ENCODE data around the gene PCSK5. TPM values are rescaled to one million over a fixed set of nuclear protein-coding genes. Genes with fewer than 3 reads are reported as not detected.

Gene PCSK5
- polyA plus RNA-seq, 2 donors = 4.2 to 6.1 TPM

GRCh38 chr9:76138360-76138759 lies 247.9 kb downstream of the PCSK5 start:
- H3K27me3 ChIP-seq (ENCODE audit: control insufficient read depth in 1 of 2, insufficient read depth in 2 of 2, low read length in 2 of 2) = no peaks in the 10 kb centered on the region
- peaks cover 0 to 4% of the 10 kb centered on the region in 2 donors for H3K4me1 ChIP-seq (ENCODE audit: control insufficient read depth in 2 of 2, insufficient read depth in 2 of 2, low read length in 1 of 2)
- no peaks in the 10 kb centered on the region for H3K36me3 ChIP-seq (ENCODE audit: control insufficient read depth in 2 of 2, insufficient read depth in 2 of 2, low read length in 1 of 2)
- 81 to 83% methylated on average over 4 of the region's 4 CpGs for WGBS, 2 donors
- H3K9me3 ChIP-seq (ENCODE audit: control insufficient read depth in 2 of 2, insufficient read depth in 1 of 2, low read depth in 1 of 2, low read length in 1 of 2) = no peaks in the 10 kb centered on the region
- H3K27ac ChIP-seq (ENCODE audit: low read depth in 2 of 2, low read length in 1 of 2) = no peak overlapping the region
- no peak overlapping the region for H3K4me3 ChIP-seq (ENCODE audit: low read depth in 1 of 2, low read length in 2 of 2)

DNA sequence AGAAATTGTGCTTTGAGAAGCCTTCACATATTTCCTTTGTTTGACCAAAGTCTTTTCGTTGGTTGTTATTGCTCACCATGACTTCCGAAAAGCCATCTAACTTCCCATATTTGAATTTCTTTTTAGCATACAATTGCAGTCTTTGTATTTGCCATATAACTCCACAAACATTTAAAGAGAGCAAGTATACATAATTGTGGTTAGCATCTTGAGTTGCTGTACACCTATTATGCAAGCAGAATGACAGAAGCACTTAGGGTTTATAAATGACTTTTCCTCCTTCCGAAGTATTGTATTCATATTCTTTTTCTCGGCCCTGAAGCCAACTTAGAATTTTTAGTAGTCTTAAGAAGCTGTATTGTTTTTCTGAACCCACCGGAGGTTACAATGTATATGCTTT lies 253.4 kb downstream of the PCSK5 start:
- WGBS, 2 donors = 88 to 89% methylated on average over 5 of the region's 5 CpGs
- no peak overlapping the region for H3K4me3 ChIP-seq (ENCODE audit: low read depth in 1 of 2, low read length in 2 of 2)
- H3K27ac ChIP-seq (ENCODE audit: low read depth in 2 of 2, low read length in 1 of 2) = no peak overlapping the region
- no peaks in the 10 kb centered on the region for H3K4me1 ChIP-seq (ENCODE audit: control insufficient read depth in 2 of 2, insufficient read depth in 2 of 2, low read length in 1 of 2)
- no peaks in the 10 kb centered on the region for H3K36me3 ChIP-seq (ENCODE audit: control insufficient read depth in 2 of 2, insufficient read depth in 2 of 2, low read length in 1 of 2)
- H3K9me3 ChIP-seq (ENCODE audit: control insufficient read depth in 2 of 2, insufficient read depth in 1 of 2, low read depth in 1 of 2, low read length in 1 of 2) = no peaks in the 10 kb centered on the region
- no peaks in the 10 kb centered on the region for H3K27me3 ChIP-seq (ENCODE audit: control insufficient read depth in 1 of 2, insufficient read depth in 2 of 2, low read length in 2 of 2)

- H3K27ac ChIP-seq (ENCODE audit: low read depth in 2 of 2, low read length in 1 of 2) = no peak overlapping the region
- no peaks in the 10 kb centered on the region for H3K9me3 ChIP-seq (ENCODE audit: control insufficient read depth in 2 of 2, insufficient read depth in 1 of 2, low read depth in 1 of 2, low read length in 1 of 2)
- 69 to 84% methylated on average over 6 of the region's 6 CpGs for WGBS, 2 donors
- H3K4me1 ChIP-seq (ENCODE audit: control insufficient read depth in 2 of 2, insufficient read depth in 2 of 2, low read length in 1 of 2) = no peaks in the 10 kb centered on the region
- no peak overlapping the region for H3K4me3 ChIP-seq (ENCODE audit: low read depth in 1 of 2, low read length in 2 of 2)
- H3K27me3 ChIP-seq (ENCODE audit: control insufficient read depth in 1 of 2, insufficient read depth in 2 of 2, low read length in 2 of 2) = no peaks in the 10 kb centered on the region
- peaks cover 0 to 2% of the 10 kb centered on the region in 2 donors for H3K36me3 ChIP-seq (ENCODE audit: control insufficient read depth in 2 of 2, insufficient read depth in 2 of 2, low read length in 1 of 2)
Observed at GRCh38 chr9:76150013-76150412, 259.5 kb downstream of the PCSK5 start.

GRCh38 chr9:76151267-76151666 lies 260.8 kb downstream of the PCSK5 start:
- Histone ChIP-seq H3K9me3 (ENCODE audit: control insufficient read depth in 2 of 2, insufficient read depth in 1 of 2, low read depth in 1 of 2, low read length in 1 of 2) (no peaks in the 10 kb centered on the region), H3K4me1 (ENCODE audit: control insufficient read depth in 2 of 2, insufficient read depth in 2 of 2, low read length in 1 of 2) (no peaks in the 10 kb centered on the region), H3K36me3 (ENCODE audit: control insufficient read depth in 2 of 2, insufficient read depth in 2 of 2, low read length in 1 of 2) (peaks cover 0 to 2% of the 10 kb centered on the region in 2 donors), H3K4me3 (ENCODE audit: low read depth in 1 of 2, low read length in 2 of 2) (no peak overlapping the region), H3K27ac (ENCODE audit: low read depth in 2 of 2, low read length in 1 of 2) (no peak overlapping the region), H3K27me3 (ENCODE audit: control insufficient read depth in 1 of 2, insufficient read depth in 2 of 2, low read length in 2 of 2) (no peaks in the 10 kb centered on the region)
- 84 to 85% methylated on average over 5 of the region's 5 CpGs for WGBS, 2 donors

GRCh38 chr9:76153339-76153738 lies 262.9 kb downstream of the PCSK5 start:
- no peak overlapping the region for H3K27ac ChIP-seq (ENCODE audit: low read depth in 2 of 2, low read length in 1 of 2)
- peaks cover 0 to 5% of the 10 kb centered on the region in 2 donors for H3K36me3 ChIP-seq (ENCODE audit: control insufficient read depth in 2 of 2, insufficient read depth in 2 of 2, low read length in 1 of 2)
- no peaks in the 10 kb centered on the region for H3K4me1 ChIP-seq (ENCODE audit: control insufficient read depth in 2 of 2, insufficient read depth in 2 of 2, low read length in 1 of 2)
- no peaks in the 10 kb centered on the region for H3K9me3 ChIP-seq (ENCODE audit: control insufficient read depth in 2 of 2, insufficient read depth in 1 of 2, low read depth in 1 of 2, low read length in 1 of 2)
- WGBS, 2 donors = 83 to 87% methylated on average over 6 of the region's 6 CpGs
- H3K27me3 ChIP-seq (ENCODE audit: control insufficient read depth in 1 of 2, insufficient read depth in 2 of 2, low read length in 2 of 2) = no peaks in the 10 kb centered on the region
- no peak overlapping the region for H3K4me3 ChIP-seq (ENCODE audit: low read depth in 1 of 2, low read length in 2 of 2)

- no peaks in the 10 kb centered on the region for H3K27me3 ChIP-seq (ENCODE audit: control insufficient read depth in 1 of 2, insufficient read depth in 2 of 2, low read length in 2 of 2)
- H3K4me1 ChIP-seq (ENCODE audit: control insufficient read depth in 2 of 2, insufficient read depth in 2 of 2, low read length in 1 of 2) = no peaks in the 10 kb centered on the region
- H3K4me3 ChIP-seq (ENCODE audit: low read depth in 1 of 2, low read length in 2 of 2) = no peak overlapping the region
- no peaks in the 10 kb centered on the region for H3K9me3 ChIP-seq (ENCODE audit: control insufficient read depth in 2 of 2, insufficient read depth in 1 of 2, low read depth in 1 of 2, low read length in 1 of 2)
- H3K27ac ChIP-seq (ENCODE audit: low read depth in 2 of 2, low read length in 1 of 2) = no peak overlapping the region
- H3K36me3 ChIP-seq (ENCODE audit: control insufficient read depth in 2 of 2, insufficient read depth in 2 of 2, low read length in 1 of 2) = peaks cover 0 to 9% of the 10 kb centered on the region in 2 donors
- 91% methylated on average over 8 of the region's 8 CpGs for WGBS, 2 donors
Observed at GRCh38 chr9:76153902-76154629, 263.6 kb downstream of the PCSK5 start.

- no peaks in the 10 kb centered on the region for H3K27me3 ChIP-seq (ENCODE audit: control insufficient read depth in 1 of 2, insufficient read depth in 2 of 2, low read length in 2 of 2)
- WGBS, 2 donors = 85 to 95% methylated on average over 1 of the region's 1 CpG
Observed at GRCh38 chr9:76155361-76155760, 264.9 kb downstream of the PCSK5 start.

GRCh38 chr9:76158713-76159112 lies 268.2 kb downstream of the PCSK5 start:
- Histone ChIP-seq H3K9me3 (ENCODE audit: control insufficient read depth in 2 of 2, insufficient read depth in 1 of 2, low read depth in 1 of 2, low read length in 1 of 2) (no peaks in the 10 kb centered on the region), H3K4me3 (ENCODE audit: low read depth in 1 of 2, low read length in 2 of 2) (no peak overlapping the region), H3K4me1 (ENCODE audit: control insufficient read depth in 2 of 2, insufficient read depth in 2 of 2, low read length in 1 of 2) (peaks cover 0 to 4% of the 10 kb centered on the region in 2 donors), H3K27ac (ENCODE audit: low read depth in 2 of 2, low read length in 1 of 2) (no peak overlapping the region), H3K36me3 (ENCODE audit: control insufficient read depth in 2 of 2, insufficient read depth in 2 of 2, low read length in 1 of 2) (peaks cover 0 to 12% of the 10 kb centered on the region in 2 donors), H3K27me3 (ENCODE audit: control insufficient read depth in 1 of 2, insufficient read depth in 2 of 2, low read length in 2 of 2) (no peaks in the 10 kb centered on the region)
- WGBS, 2 donors = 92 to 96% methylated on average over 7 of the region's 7 CpGs

More at GRCh38 chr9:76155361-76155760, 264.9 kb downstream of the PCSK5 start:
- Histone ChIP-seq H3K9me3 (ENCODE audit: control insufficient read depth in 2 of 2, insufficient read depth in 1 of 2, low read depth in 1 of 2, low read length in 1 of 2) (no peaks in the 10 kb centered on the region), H3K4me1 (ENCODE audit: control insufficient read depth in 2 of 2, insufficient read depth in 2 of 2, low read length in 1 of 2) (no peaks in the 10 kb centered on the region), H3K4me3 (ENCODE audit: low read depth in 1 of 2, low read length in 2 of 2) (no peak overlapping the region), H3K36me3 (ENCODE audit: control insufficient read depth in 2 of 2, insufficient read depth in 2 of 2, low read length in 1 of 2) (peaks cover 0 to 9% of the 10 kb centered on the region in 2 donors), H3K27ac (ENCODE audit: low read depth in 2 of 2, low read length in 1 of 2) (no peak overlapping the region)

- Histone ChIP-seq H3K9me3 (ENCODE audit: control insufficient read depth in 2 of 2, insufficient read depth in 1 of 2, low read depth in 1 of 2, low read length in 1 of 2) (no peaks in the 10 kb centered on the region), H3K27ac (ENCODE audit: low read depth in 2 of 2, low read length in 1 of 2) (no peak overlapping the region), H3K4me1 (ENCODE audit: control insufficient read depth in 2 of 2, insufficient read depth in 2 of 2, low read length in 1 of 2) (peaks cover 0 to 4% of the 10 kb centered on the region in 2 donors), H3K27me3 (ENCODE audit: control insufficient read depth in 1 of 2, insufficient read depth in 2 of 2, low read length in 2 of 2) (no peaks in the 10 kb centered on the region), H3K4me3 (ENCODE audit: low read depth in 1 of 2, low read length in 2 of 2) (no peak overlapping the region), H3K36me3 (ENCODE audit: control insufficient read depth in 2 of 2, insufficient read depth in 2 of 2, low read length in 1 of 2) (peaks cover 0 to 10% of the 10 kb centered on the region in 2 donors)
- WGBS, 2 donors = 89 to 92% methylated on average over 11 of the region's 11 CpGs
Observed at GRCh38 chr9:76159293-76159926, 268.9 kb downstream of the PCSK5 start.

All from esophagus (tissue), 2 donors.